Thyroid gland (tissue), 4 donors: ENCODE data around the gene NOCT. TPM values are rescaled to one million over a fixed set of nuclear protein-coding genes. Genes with fewer than 3 reads are reported as not detected.

Experiments
- DNase-seq, 2 donors: peaks; one replicate each; pipeline ENCODE4 v3.0.0-alpha.2; 2019
- H3K27ac ChIP-seq, 3 donors: fragments of 200-600 bp; sonication (generic); 1 replicate in 2 of 3; 2 replicates in 1 of 3; pipeline ENCODE4 v1.5.1; 2016 to 2019; ENCODE audit warnings: mild to moderate bottlenecking in 1 of 3, moderate library complexity in 1 of 3
- H3K27me3 ChIP-seq: fragments of 200-600 bp; sonication (generic); one replicate; pipeline ENCODE4 v1.5.1; 2019
- H3K36me3 ChIP-seq, 2 donors: fragments of 200-600 bp; sonication (generic); one replicate each; pipeline ENCODE4 v1.5.1; 2016 to 2019
- H3K4me1 ChIP-seq, 2 donors: fragments of 200-600 bp; sonication (generic); one replicate each; pipeline ENCODE4 v1.5.1; 2017 to 2019
- H3K4me3 ChIP-seq, 3 donors: fragments of 200-600 bp; sonication (generic); replicated peaks in 1 of 3; 1 replicate in 2 of 3; 2 replicates in 1 of 3; pipeline ENCODE4 v1.5.1; 2016; ENCODE audit warnings: mild to moderate bottlenecking in 1 of 3
- H3K9me3 ChIP-seq: fragments of 200-600 bp; sonication (generic); one replicate; pipeline ENCODE4 v1.5.1; 2017
- CTCF ChIP-seq, 6 experiments: fragments of 200-600 bp in 3 of 6; fragments of 450-650 bp in 3 of 6; sonication (generic) in 3 of 6; IDR thresholded peaks; one replicate each; pipeline ENCODE4 v1.5.1; 2016 to 2019; ENCODE audit warnings: antibody characterized with exemption in 6 of 6, mild to moderate bottlenecking in 2 of 6, inconsistent platforms in 1 of 6, moderate library complexity in 1 of 6
- POLR2A ChIP-seq, 2 donors: fragments of 450-650 bp; IDR thresholded peaks; one replicate each; pipeline ENCODE4 v1.6.1; 2017; ENCODE audit warnings: antibody characterized with exemption in 2 of 2, mild to moderate bottlenecking in 2 of 2, moderate library complexity in 1 of 2
- WGBS, 2 donors: methylation state at CpG; one replicate each; pipeline ENCODE4 v1.1.5; 2017; 5-methylcytosine and 5-hydroxymethylcytosine counted together
- intact Hi-C: fragments of 100-400 bp; cut with DNase I; formaldehyde crosslinking; loops from one replicate; pipeline ENCODE4 v1.15.1; 2023
- total RNA-seq, 4 donors: library from RNA; depleted of rRNA; stranded (reverse); fragments of >200 nt; gene quantifications; one replicate each; pipeline ENCODE4 v1.2.3, GENCODE V29; 2016

NOCT gene
- total RNA-seq, 4 donors from 2014 or later: 4.0 to 11.5 (median 6.6) TPM

GRCh38 chr4:139030614-139031235, 15.1 kb downstream of the NOCT start:
- TF ChIP-seq POLR2A (IDR thresholded peaks at IDR 0.05) (no peak), CTCF (IDR thresholded peaks at IDR 0.05) (peak; percentile 23 to 92 (median 84))
- H3K27ac ChIP-seq: peak overlapping the region in 1 of 3 donors; percentile 88

DNA sequence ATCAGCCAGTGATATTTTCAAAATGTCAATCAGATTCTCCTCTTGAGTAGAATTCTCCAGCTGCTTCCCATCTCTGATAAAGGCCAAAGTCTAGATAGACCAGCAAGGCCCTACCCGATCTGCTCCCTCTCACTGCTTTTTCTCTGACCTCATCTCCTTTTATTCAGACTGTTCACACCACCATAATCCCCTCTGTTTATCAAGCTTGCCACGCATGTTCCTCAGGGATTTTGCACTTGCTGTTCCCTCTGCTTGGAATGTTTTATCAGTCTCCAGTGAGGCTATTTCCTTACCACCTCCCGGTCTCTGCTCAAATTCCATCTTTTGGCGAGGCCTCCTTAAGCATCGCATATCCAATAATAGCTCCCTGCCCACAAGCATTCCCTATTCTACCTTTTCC, 20.1 kb downstream of the NOCT start:
- intact Hi-C loops: loop anchor here (10.0 kb wide), 1 partner anchor 49 kb away; no protein-coding TSS in a partner anchor
- Histone ChIP-seq H3K4me3 (no peak overlapping the region), H3K4me1 (peaks cover 16 to 18% of the 10 kb centered on the region in 2 donors), H3K27me3 (no peaks in the 10 kb centered on the region), H3K27ac (no peak overlapping the region), H3K36me3 (no peaks in the 10 kb centered on the region), H3K9me3 (no peaks in the 10 kb centered on the region)
- no peak for TF ChIP-seq CTCF (IDR thresholded peaks at IDR 0.05)
- no peak for TF ChIP-seq POLR2A (IDR thresholded peaks at IDR 0.05)
- WGBS, 2 donors: 89 to 93% methylated on average over 5 of the region's 5 CpGs
- no peak for DNase-seq

More at GRCh38 chr4:139030614-139031235, 15.1 kb downstream of the NOCT start:
- H3K36me3 ChIP-seq: no peaks in the 10 kb centered on the region
- H3K4me1 ChIP-seq: peaks cover 21 to 36% of the 10 kb centered on the region in 2 donors
- no peak overlapping the region for H3K4me3 ChIP-seq
- DNase-seq: peak; percentile 78 to 85
- WGBS, 2 donors: 36 to 50% methylated on average over 14 of the region's 14 CpGs
- no peaks in the 10 kb centered on the region for H3K27me3 ChIP-seq
- intact Hi-C loops: loop anchor here (5.0 to 10.0 kb wide), 3 partner anchors 54 to 267 kb away; partner anchors contain the start of gene ELF2
- no peaks in the 10 kb centered on the region for H3K9me3 ChIP-seq

GRCh38 chr4:139036885-139037284, 21.3 kb downstream of the NOCT start:
- 88 to 94% methylated on average over 2 of the region's 2 CpGs for WGBS, 2 donors
- H3K27me3 ChIP-seq: no peaks in the 10 kb centered on the region
- intact Hi-C loops: loop anchor here (10.0 kb wide), 1 partner anchor 48 kb away; no protein-coding TSS in a partner anchor
- no peaks in the 10 kb centered on the region for H3K9me3 ChIP-seq
- H3K4me1 ChIP-seq: peaks cover 16 to 18% of the 10 kb centered on the region in 2 donors
- H3K36me3 ChIP-seq: no peaks in the 10 kb centered on the region
- TF ChIP-seq POLR2A (IDR thresholded peaks at IDR 0.05): no peak
- TF ChIP-seq CTCF (IDR thresholded peaks at IDR 0.05): no peak
- no peak overlapping the region for H3K4me3 ChIP-seq
- no peak for DNase-seq
- no peak overlapping the region for H3K27ac ChIP-seq

DNA sequence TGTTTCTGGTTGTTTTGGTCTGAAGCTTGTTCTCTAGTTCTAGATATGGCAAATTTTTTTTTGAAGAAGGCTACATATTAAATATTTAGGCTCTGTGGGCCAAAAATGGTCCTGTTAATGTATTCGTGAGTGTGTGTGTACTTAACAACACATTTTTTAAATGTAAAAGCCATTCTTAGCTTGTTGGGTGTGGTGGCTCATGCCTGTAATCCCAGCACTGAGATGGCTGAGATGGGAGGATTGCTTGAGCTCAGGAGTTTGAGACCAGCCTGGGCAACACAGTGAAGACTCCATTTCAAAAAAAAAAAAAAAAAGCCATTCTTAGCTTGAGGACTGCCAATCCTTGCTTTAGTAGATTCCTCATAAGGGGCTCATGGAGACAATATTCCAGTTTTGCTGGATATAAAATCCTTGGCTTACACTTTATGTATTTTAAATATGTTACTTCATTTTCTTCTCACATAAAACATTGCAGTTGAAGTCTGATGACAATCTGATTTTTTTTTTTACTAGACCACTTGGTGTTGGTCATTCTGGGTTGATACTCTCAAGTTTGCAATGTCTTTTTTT, 23.4 kb downstream of the NOCT start:
- no peak for TF ChIP-seq POLR2A (IDR thresholded peaks at IDR 0.05)
- no peak for TF ChIP-seq CTCF (IDR thresholded peaks at IDR 0.05)
- intact Hi-C loops: loop anchor here (10.0 kb wide), 1 partner anchor 46 kb away; no protein-coding TSS in a partner anchor

GRCh38 chr4:139042981-139043460, 27.4 kb downstream of the NOCT start:
- TF ChIP-seq POLR2A (IDR thresholded peaks at IDR 0.05): no peak
- TF ChIP-seq CTCF (IDR thresholded peaks at IDR 0.05): no peak
- no peak for DNase-seq
- H3K27me3 ChIP-seq: no peaks in the 10 kb centered on the region
- no peaks in the 10 kb centered on the region for H3K9me3 ChIP-seq
- no peak overlapping the region for H3K4me3 ChIP-seq
- WGBS, 2 donors: 80% methylated on average over 9 to 10 of the region's 10 CpGs
- H3K27ac ChIP-seq: no peak overlapping the region
- H3K36me3 ChIP-seq: peaks cover 3 to 4% of the 10 kb centered on the region in 2 donors
- H3K4me1 ChIP-seq: no peaks in the 10 kb centered on the region
- intact Hi-C loops: no loop called here

More for the DNA sequence above, 23.4 kb downstream of the NOCT start:
- WGBS, 2 donors: 88 to 97% methylated on average over 1 of the region's 1 CpG
- no peaks in the 10 kb centered on the region for H3K27me3 ChIP-seq
- H3K9me3 ChIP-seq: no peaks in the 10 kb centered on the region
- DNase-seq: no peak
- H3K27ac ChIP-seq: no peak overlapping the region
- peaks cover 11 to 13% of the 10 kb centered on the region in 2 donors for H3K4me1 ChIP-seq
- no peak overlapping the region for H3K4me3 ChIP-seq
- H3K36me3 ChIP-seq: no peaks in the 10 kb centered on the region
